GM19193 (cell line): ENCODE data around the gene DDX42.

Experiments
- POLR2A ChIP-seq: IDR thresholded peaks from 4 replicates; pipeline ENCODE4 v1.6.1; 2011; ENCODE audit not compliant: insufficient read depth, insufficient read length; ENCODE audit errors: extremely low read depth

The DDX42 gene

GRCh38 chr17:63854709-63855108 is 80.7 kb downstream of the DDX42 start:
- TF ChIP-seq POLR2A, result no peak

GRCh38 chr17:63855185-63855584 is 81.2 kb downstream of the DDX42 start:
- no peak for TF ChIP-seq POLR2A

- no peak for TF ChIP-seq POLR2A
These were observed 85.3 kb downstream of the DDX42 start for GRCh38 chr17:63859257-63859656.
